NOMO-1 (cell line): ENCODE results near the gene VPS16.
A peak's percentile ranks its signal among the peaks of the same experiment; 100 is the strongest.

Experiments used
- DNase-seq, 2 experiments: peaks; one replicate each; lab custom pipeline; 2025; ENCODE audit not compliant: unreplicated experiment in 2 of 2; lab: John Stamatoyannopoulos, UW

VPS16 gene

GRCh38 chr20:2833761-2834160 lies 6.8 kb upstream of the VPS16 start:
- DNase-seq = no peak

- no peak for DNase-seq
Measured at GRCh38 chr20:2834401-2835110, 6.0 kb upstream of the VPS16 start.

- DNase-seq = no peak
Measured at GRCh38 chr20:2835331-2835796, 5.2 kb upstream of the VPS16 start.

GRCh38 chr20:2836035-2836434 lies 4.5 kb upstream of the VPS16 start:
- DNase-seq = no peak

GRCh38 chr20:2837221-2837960 lies 3.2 kb upstream of the VPS16 start:
- no peak for DNase-seq

DNA sequence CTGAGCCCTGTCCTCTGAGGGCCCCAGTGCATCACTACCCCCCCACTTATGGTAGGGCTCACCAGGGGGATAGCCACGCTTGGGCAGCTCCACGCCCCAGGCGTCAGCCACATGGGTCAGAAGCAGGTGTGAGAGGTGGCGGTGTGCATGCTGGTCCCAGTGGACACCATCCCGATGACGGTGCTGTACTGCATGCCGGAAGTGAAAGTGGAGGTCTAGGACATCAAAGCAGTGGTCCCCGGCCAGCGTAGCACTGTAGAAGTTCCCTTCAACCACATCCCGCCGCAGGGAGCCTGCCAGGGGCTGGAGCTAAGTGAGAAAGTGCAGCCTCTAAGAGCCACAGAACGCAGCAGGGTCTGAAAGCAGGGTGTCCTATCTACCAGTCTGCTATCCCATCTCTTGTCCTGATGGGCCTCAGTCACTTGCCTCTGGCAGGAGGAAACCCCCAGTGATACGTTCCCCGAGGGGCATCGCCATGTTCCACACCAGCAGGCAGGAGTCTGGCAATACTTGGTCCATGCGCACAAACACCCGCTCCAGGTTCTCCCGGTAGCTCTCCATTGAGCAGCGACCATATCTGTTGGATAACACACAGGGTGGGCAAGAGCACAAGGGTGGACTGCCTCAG lies 2.3 kb upstream of the VPS16 start:
- no peak for DNase-seq

GRCh38 chr20:2838847-2839671 lies 1.5 kb upstream of the VPS16 start:
- no peak for DNase-seq

- DNase-seq = no peak
Measured at GRCh38 chr20:2839732-2840137, 810 bp upstream of the VPS16 start.

GRCh38 chr20:2840967-2841531 lies 504 bp downstream of the VPS16 start:
- DNase-seq = peak; percentile 10 to 13

- DNase-seq = no peak
Measured at GRCh38 chr20:2845607-2846006, 5.1 kb downstream of the VPS16 start.

GRCh38 chr20:2846698-2847097 lies 6.2 kb downstream of the VPS16 start:
- DNase-seq = no peak

DNA sequence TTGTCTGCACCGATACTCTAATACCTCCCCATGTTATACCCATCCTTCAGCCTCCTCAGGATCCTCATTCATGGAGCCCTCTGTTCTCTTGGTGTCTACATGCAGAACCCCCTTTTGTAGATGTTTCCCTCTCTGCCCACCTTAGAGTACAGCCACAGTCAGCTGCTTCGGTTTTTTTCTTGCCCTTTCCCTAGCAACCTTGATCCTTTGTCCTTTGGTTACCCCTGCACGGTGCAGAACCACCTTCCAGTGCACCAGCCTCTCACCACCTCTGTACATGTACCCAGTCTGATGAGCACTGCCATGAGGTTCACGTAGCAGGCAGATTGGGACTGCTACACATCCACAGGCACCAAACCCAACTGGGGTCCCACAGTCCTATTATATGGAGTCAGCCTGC lies 7.3 kb downstream of the VPS16 start:
- no peak for DNase-seq

DNA sequence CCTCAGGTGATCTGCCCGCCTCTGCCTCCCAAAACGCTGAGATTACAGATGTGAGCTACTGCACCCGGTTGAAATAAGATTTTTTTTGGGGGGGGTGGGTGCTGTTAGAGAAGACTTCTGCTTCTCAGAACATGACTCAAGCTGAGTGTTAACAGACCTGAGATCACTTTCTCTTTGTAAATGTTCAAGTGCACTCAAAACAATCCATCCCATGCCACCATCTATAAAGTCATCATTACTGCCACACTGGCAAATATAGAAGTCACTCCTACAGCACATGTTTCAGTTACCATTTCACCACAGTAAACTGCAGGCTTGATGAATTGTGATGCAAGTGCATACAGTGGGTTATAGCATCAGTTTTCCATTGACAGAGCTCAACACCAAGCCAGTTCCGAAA lies 9.0 kb downstream of the VPS16 start:
- no peak for DNase-seq

DNA sequence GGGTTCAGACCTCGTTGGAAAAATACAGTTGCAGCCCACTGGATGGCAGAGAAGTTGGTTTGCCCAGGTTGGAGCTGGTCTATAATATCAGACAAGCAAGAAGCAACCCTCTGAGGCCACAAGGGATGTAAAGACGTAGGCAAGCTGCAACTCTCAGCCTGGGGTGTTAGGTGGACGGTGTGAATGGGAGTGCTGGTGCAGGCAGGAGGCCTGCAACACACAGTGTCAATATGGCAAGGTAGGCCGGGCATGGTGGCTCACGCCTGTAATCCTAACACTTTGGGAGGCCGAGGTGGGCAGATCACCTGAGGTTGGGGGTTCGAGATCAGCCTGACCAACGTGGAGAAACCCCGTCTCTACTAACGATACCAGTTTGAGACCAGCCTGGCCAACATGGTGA lies 10.5 kb downstream of the VPS16 start:
- DNase-seq = no peak

DNA sequence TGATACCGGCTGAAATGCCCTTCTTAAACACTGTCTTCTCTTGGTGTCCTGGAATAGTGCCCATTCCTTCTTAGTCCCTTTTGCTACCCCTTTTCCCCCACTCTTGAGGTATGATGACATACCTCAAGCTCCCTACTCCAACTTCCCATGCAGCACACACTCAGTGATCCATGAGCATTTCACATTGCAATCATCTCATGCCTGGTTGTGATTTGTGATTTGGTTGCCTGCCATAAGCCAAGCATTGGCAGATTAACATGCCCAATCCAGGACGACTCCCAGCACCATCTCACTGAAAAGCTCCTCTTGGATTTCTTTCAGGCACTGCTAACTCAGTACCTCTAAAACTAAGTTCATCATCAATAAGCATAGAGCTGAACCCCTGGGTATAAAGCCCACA lies 18.0 kb downstream of the VPS16 start:
- no peak for DNase-seq

DNA sequence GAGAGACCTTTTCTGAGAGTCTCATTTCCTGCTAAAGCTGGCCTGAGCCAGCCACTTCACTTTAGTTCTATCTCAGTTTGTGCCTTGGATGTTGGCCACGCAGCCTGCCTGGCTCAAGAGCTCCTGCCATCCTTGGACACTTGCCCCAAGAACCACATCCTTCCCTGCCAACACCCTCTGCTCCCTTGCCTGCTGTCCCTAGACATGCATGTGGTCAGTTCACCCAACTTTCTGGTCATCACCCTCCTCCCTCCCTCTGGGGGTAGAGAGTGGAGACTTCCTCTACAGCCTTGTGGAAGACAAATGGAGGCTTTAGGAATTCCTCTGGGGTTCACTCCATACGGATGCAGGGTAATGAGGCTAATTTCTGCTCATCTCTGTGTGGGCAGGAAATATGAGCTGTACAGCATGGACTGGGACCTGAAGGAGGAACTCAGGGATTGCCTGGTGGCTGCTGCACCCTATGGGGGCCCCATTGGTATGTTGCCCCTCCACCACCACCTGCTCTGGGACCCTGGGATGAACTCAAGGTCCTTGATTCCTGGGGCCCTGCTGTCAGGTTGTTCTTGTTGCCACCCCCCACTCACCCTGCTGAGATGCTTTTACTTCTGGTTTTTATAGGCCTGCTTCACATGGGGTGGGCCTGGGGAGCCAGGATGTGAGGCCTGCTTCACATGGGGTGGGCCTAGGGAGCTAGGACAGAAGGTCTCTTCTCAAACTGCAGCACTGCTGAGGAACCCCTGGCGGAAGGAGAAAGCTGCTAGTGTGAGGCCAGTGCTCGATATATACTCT lies 19.0 kb downstream of the VPS16 start:
- DNase-seq = no peak

GRCh38 chr20:2864626-2865025 lies 24.1 kb downstream of the VPS16 start:
- no peak for DNase-seq

GRCh38 chr20:2865101-2865500 lies 24.6 kb downstream of the VPS16 start:
- DNase-seq = no peak

DNA sequence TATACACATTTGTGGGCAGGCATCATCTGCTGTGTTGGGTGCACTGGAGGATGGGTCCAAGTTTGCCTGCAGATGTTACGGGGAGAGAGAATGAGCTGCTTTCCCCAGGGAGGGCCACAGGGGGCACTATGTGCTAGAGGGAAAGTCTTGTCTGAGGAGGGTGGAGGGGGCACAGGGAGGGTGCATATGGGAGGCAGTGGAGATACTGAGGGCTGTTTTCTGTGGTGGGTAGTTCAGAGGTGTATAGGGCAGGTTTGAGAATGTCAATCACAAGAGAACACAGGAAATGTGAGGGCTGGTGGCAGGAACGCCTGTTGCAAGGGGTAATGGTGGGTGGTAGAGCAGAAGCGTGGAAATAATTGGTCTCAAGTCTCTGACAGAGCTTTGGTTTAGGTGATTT lies 25.1 kb downstream of the VPS16 start:
- DNase-seq = no peak

- DNase-seq = no peak
Measured at GRCh38 chr20:2866236-2866635, 25.7 kb downstream of the VPS16 start.
